Adipose tissue (tissue), 3 donors: ENCODE measurements around the gene DR1. TPM values are rescaled to one million over a fixed set of nuclear protein-coding genes. Genes with fewer than 3 reads are reported as not detected.
"Not testable (repeated sequence)": the region's sequence is repeated elsewhere in the genome, so short reads cannot be mapped to it uniquely, and the experiment has no call there.

Experiments used
- H3K27ac ChIP-seq: one replicate; pipeline ENCODE4 v1.5.1; 2013; ENCODE audit warnings: low read depth, low read length
- WGBS, 3 donors: extraction: QIAGEN DNeasy Blood & Tissue Kit; methylation state at CpG; one replicate each; pipeline ENCODE4 v1.1.7; 2013; 5-methylcytosine and 5-hydroxymethylcytosine counted together
- polyA plus RNA-seq, 3 donors: library from polyadenylated mRNA; stranded (reverse); fragments of 200-250 nt; gene quantifications; one replicate each; pipeline ENCODE4 v1.2.3, GENCODE V29; 2013
- donor health status: healthy with polysubstance abuse.
- donor health status: Bipolar disorder and iron deficiency.
- donor health status: healthy.

The DR1 gene
- polyA plus RNA-seq, 3 donors = 6.9 to 22.5 (median 17.1) TPM

- no peak overlapping the region for H3K27ac ChIP-seq
- 81 to 94% (median 85%) methylated on average over 1 of the region's 1 CpG for WGBS, 3 donors
Measured at GRCh38 chr1:93360111-93360510, 14.4 kb downstream of the DR1 start.

- WGBS, 3 donors = 28 to 91% (median 79%) methylated on average over 3 of the region's 3 CpGs
- H3K27ac ChIP-seq = no peak overlapping the region
Measured at GRCh38 chr1:93362237-93362636, 16.5 kb downstream of the DR1 start.

GRCh38 chr1:93365813-93366212 lies 20.1 kb downstream of the DR1 start:
- H3K27ac ChIP-seq = no peak overlapping the region
- WGBS, 3 donors = 86 to 90% (median 90%) methylated on average over 2 of the region's 2 CpGs

- no peak overlapping the region for H3K27ac ChIP-seq
- WGBS, 3 donors = 62 to 86% (median 70%) methylated on average over 1 of the region's 1 CpG
Measured at GRCh38 chr1:93369734-93370133, 24.0 kb downstream of the DR1 start.

GRCh38 chr1:93374334-93375106 lies 28.8 kb downstream of the DR1 start:
- H3K27ac ChIP-seq = no peak overlapping the region
- WGBS, 3 donors = 92 to 98% (median 96%) methylated on average over 5 of the region's 5 CpGs

- WGBS, 3 donors = 91 to 96% (median 95%) methylated on average over 3 of the region's 3 CpGs
- H3K27ac ChIP-seq = no peak overlapping the region
Measured at GRCh38 chr1:93384656-93385055, 38.9 kb downstream of the DR1 start.

GRCh38 chr1:93386268-93386667 lies 40.6 kb downstream of the DR1 start:
- H3K27ac ChIP-seq = not testable (repeated sequence)
- WGBS, 3 donors = 88 to 98% (median 97%) methylated on average over 6 to 7 of the region's 7 CpGs

GRCh38 chr1:93394514-93394913 lies 48.8 kb downstream of the DR1 start:
- WGBS, 3 donors = 90 to 98% (median 95%) methylated on average over 2 of the region's 2 CpGs
- H3K27ac ChIP-seq = no peak overlapping the region

- no peak overlapping the region for H3K27ac ChIP-seq
- WGBS, 3 donors = 65 to 88% (median 85%) methylated on average over 1 of the region's 1 CpG
Measured at GRCh38 chr1:93395195-93395594, 49.5 kb downstream of the DR1 start.

- no peak overlapping the region for H3K27ac ChIP-seq
Measured at GRCh38 chr1:93399781-93400180, 54.1 kb downstream of the DR1 start.

- WGBS, 3 donors = 88 to 96% (median 90%) methylated on average over 4 of the region's 4 CpGs
- H3K27ac ChIP-seq = no peak overlapping the region
Measured at GRCh38 chr1:93408203-93408602, 62.5 kb downstream of the DR1 start.

- 74 to 85% (median 75%) methylated on average over 2 of the region's 2 CpGs for WGBS, 3 donors
- H3K27ac ChIP-seq = no peak overlapping the region
Measured at GRCh38 chr1:93411000-93411399, 65.3 kb downstream of the DR1 start.

- H3K27ac ChIP-seq = no peak overlapping the region
- 7 to 59% (median 16%) methylated on average over 3 of the region's 3 CpGs for WGBS, 3 donors
Measured at GRCh38 chr1:93414749-93415148, 69.0 kb downstream of the DR1 start.

GRCh38 chr1:93415296-93415695 lies 69.6 kb downstream of the DR1 start:
- no peak overlapping the region for H3K27ac ChIP-seq
- 61 to 88% (median 77%) methylated on average over 3 of the region's 3 CpGs for WGBS, 3 donors

- H3K27ac ChIP-seq = no peak overlapping the region
- 91 to 93% (median 92%) methylated on average over 2 of the region's 2 CpGs for WGBS, 3 donors
Measured at GRCh38 chr1:93416183-93416582, 70.5 kb downstream of the DR1 start.

Other genes starting within 250 kb of the DR1 start
- gene TMED5, start 165.5 kb upstream of the DR1 start, polyA plus RNA-seq = 10 to 100 TPM; 14.7 to 46.4 (median 15.9) TPM
- 1 to 10 TPM; 1.1 to 4.4 (median 2.7) TPM for gene CCDC18, start 165.2 kb upstream of the DR1 start, polyA plus RNA-seq
- 10 to 100 TPM; 11.5 to 13.6 (median 12.7) TPM for gene FNBP1L, start 102.2 kb downstream of the DR1 start, polyA plus RNA-seq